AG04450 (cell line): ENCODE data around the gene MSH2. TPM values are rescaled to one million over a fixed set of nuclear protein-coding genes. Genes with fewer than 3 reads are reported as not detected.

ENCODE experiments used
- CTCF ChIA-PET: fragments of 300-600, 350-600 bp; formaldehyde crosslinking; extraction: SDS; loops from one replicate; lab custom pipeline; 2022; ENCODE audit warnings: antibody characterized with exemption, inconsistent platforms; lab: Charles Lee
- POLR2A ChIA-PET: fragments of 350-600 bp; formaldehyde crosslinking; extraction: SDS; loops from one replicate; lab custom pipeline; 2021; ENCODE audit warnings: antibody characterized with exemption, inconsistent platforms; lab: Yijun Ruan, JAX
- DNase-seq: peaks from one replicate; pipeline ENCODE4 v3.0.0-alpha.2; 2011; ENCODE audit warnings: low read depth, low spot score
- H3K27ac ChIP-seq: one replicate; pipeline ENCODE4 v1.5.1; 2012; ENCODE audit warnings: low read depth, low read length, control low read depth
- H3K27me3 ChIP-seq: one replicate; pipeline ENCODE4 v1.6.0; 2012; ENCODE audit warnings: low read length; ENCODE audit not compliant: control insufficient read depth, insufficient read depth
- H3K4me3 ChIP-seq: 2 replicates; pipeline ENCODE4 v1.5.1; 2011; ENCODE audit warnings: mild to moderate bottlenecking, low read depth, low read length, control low read depth
- H3K9me3 ChIP-seq: 2 replicates; pipeline ENCODE4 v1.5.1; 2012; ENCODE audit warnings: low read length; ENCODE audit not compliant: control insufficient read depth, insufficient read depth
- polyA plus RNA-seq: library from polyadenylated mRNA; depleted of rRNA; stranded (reverse); fragments of >200 nt; gene quantifications from 2 replicates; pipeline ENCODE4 v1.2.3, GENCODE V29; 2011
- TF ChIP-seq, protein P1 (sequence below): IDR thresholded peaks from 2 replicates; pipeline ENCODE4 v1.5.1; 2011; ENCODE audit warnings: low read depth, low read length, control low read depth, inconsistent platforms

MSH2 gene
- polyA plus RNA-seq, 1 experiment: 18.4 TPM

DNA sequence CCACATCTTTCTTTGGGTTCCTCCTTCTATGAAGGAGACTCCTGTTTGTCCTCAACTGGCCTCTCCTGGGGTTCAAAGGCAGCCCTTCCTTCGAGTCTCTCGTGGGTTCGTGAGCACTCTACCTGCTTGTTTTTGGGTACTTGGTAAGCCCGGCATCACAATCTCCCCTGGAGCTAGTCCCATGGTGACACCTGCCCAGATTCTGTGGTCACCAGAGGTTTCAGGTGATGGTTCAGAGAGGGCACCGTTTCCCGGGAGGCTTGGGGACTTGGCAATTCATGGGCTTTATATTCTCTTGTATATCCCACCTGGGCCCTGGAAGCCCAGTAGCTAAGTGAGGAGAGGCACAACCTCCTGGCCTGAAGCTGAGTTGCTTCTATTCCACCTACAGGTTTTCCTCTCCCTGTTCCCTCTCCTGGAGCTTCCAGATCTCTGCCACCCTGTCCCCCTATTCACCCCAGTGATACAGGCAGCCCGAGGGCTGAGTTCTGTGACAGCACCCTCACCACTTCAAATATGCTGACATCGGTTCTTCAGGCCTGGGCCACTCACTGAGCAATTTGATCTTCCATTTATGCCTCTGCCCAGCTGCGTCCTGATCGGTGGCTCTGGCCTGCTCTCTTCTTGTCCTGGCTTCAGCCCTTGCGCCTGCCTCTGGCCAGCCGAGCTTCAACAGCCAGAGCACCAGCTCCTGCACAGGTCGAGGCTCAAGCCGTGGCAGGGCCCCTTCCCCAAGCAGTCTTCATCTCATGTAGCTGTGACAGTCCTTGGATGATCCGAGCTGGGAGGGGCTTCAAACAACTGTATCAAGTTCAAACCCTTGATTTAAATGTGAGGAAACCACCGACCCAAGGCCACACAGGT, 91.5 kb downstream of the MSH2 start:
- no peak overlapping the region for H3K4me3 ChIP-seq
- peaks cover 5% of the 10 kb centered on the region for H3K9me3 ChIP-seq
- TF ChIP-seq, protein P1, sequence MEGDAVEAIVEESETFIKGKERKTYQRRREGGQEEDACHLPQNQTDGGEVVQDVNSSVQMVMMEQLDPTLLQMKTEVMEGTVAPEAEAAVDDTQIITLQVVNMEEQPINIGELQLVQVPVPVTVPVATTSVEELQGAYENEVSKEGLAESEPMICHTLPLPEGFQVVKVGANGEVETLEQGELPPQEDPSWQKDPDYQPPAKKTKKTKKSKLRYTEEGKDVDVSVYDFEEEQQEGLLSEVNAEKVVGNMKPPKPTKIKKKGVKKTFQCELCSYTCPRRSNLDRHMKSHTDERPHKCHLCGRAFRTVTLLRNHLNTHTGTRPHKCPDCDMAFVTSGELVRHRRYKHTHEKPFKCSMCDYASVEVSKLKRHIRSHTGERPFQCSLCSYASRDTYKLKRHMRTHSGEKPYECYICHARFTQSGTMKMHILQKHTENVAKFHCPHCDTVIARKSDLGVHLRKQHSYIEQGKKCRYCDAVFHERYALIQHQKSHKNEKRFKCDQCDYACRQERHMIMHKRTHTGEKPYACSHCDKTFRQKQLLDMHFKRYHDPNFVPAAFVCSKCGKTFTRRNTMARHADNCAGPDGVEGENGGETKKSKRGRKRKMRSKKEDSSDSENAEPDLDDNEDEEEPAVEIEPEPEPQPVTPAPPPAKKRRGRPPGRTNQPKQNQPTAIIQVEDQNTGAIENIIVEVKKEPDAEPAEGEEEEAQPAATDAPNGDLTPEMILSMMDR: no peak
- ChIA-PET POLR2A (no interaction called here), CTCF (interaction anchor here (0.6 kb wide), 1 partner anchor 1900 kb away, joined by 4 read pairs; no protein-coding TSS in a partner anchor)
- H3K27me3 ChIP-seq: no peaks in the 10 kb centered on the region
- no peak for DNase-seq
- no peak overlapping the region for H3K27ac ChIP-seq

DNA sequence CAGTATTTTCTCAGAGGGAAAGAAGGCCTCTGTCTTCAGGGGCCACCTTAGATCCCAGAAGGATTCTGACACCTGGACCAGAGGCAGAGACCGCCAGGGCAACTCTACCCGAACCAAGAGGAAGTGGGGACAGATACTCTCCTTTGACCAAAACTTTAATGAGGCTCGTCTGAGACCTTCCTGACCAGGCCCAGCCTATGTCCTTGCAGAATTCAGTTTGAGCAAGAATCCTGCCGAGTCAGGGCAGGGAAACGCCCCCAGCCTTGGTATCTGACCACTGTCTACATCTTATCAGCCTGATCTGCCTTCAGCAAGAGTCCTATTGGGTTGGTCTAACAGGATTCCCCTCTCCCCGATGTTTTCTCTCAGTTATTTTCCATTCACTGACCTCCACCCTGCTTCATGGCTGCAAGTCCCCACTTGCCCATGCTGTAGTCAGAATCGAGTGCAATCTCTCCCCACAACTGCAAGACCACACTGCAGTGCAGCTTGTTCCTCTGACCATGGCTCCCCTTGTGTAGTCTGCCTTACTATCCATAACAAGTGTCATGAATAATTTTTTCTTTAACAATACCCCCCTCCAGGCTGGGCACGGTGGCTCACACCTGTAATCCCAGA, 95.0 kb downstream of the MSH2 start:
- Histone ChIP-seq H3K27me3 (no peaks in the 10 kb centered on the region), H3K27ac (no peak overlapping the region), H3K9me3 (peaks cover 17% of the 10 kb centered on the region), H3K4me3 (no peak overlapping the region)
- TF ChIP-seq, protein P1: no peak
- ChIA-PET POLR2A (no interaction called here), CTCF (no interaction called here)
- DNase-seq: no peak

GRCh38 chr2:47499093-47499492, 96.1 kb downstream of the MSH2 start:
- no peak overlapping the region for H3K4me3 ChIP-seq
- ChIA-PET CTCF (interaction anchor here (0.6 kb wide), 1 partner anchor 1490 kb away, joined by 4 read pairs; no protein-coding TSS in a partner anchor), POLR2A (no interaction called here)
- peaks cover 17% of the 10 kb centered on the region for H3K9me3 ChIP-seq
- H3K27me3 ChIP-seq: no peaks in the 10 kb centered on the region
- TF ChIP-seq, protein P1: no peak
- H3K27ac ChIP-seq: no peak overlapping the region
- no peak for DNase-seq

- POLR2A ChIA-PET: no interaction called here
Observed at GRCh38 chr2:47499621-47500309, 96.8 kb downstream of the MSH2 start.

More at GRCh38 chr2:47499621-47500309, 96.8 kb downstream of the MSH2 start:
- DNase-seq: no peak
- TF ChIP-seq, protein P1: no peak
- Histone ChIP-seq H3K4me3 (no peak overlapping the region), H3K27me3 (no peaks in the 10 kb centered on the region), H3K27ac (no peak overlapping the region), H3K9me3 (peaks cover 21% of the 10 kb centered on the region)
- CTCF ChIA-PET: interaction anchor here (0.6 kb wide), 1 partner anchor 1489 kb away, joined by 4 read pairs; no protein-coding TSS in a partner anchor
